HL-60/S4 treated with phorbol 12-myristate 13-acetate at 8.2 ng/mL for 4 days and 3 days (cell line): Measurements from ENCODE around the gene RPTOR.

Source experiments
- in situ Hi-C: fragments of 300-500 bp; cut with MboI; formaldehyde crosslinking; loops from 2 replicates; pipeline ENCODE4 v1.15.0; 2022; ENCODE audit warnings: low sequenced_read_pairs

Gene RPTOR

GRCh38 chr17:80658821-80659220 lies 114.2 kb downstream of the RPTOR start:
- in situ Hi-C loops, result no loop called here

- in situ Hi-C loops, result no loop called here
Measured at GRCh38 chr17:80659651-80660050, 115.0 kb downstream of the RPTOR start.

- in situ Hi-C loops, result no loop called here
Measured at GRCh38 chr17:80660527-80661198, 116.0 kb downstream of the RPTOR start.

- in situ Hi-C loops, result no loop called here
Measured at GRCh38 chr17:80662557-80662956, 117.9 kb downstream of the RPTOR start.

- in situ Hi-C loops, result no loop called here
Measured at GRCh38 chr17:80663781-80664206, 119.2 kb downstream of the RPTOR start.

GRCh38 chr17:80664217-80664790 lies 119.7 kb downstream of the RPTOR start:
- in situ Hi-C loops, result no loop called here

GRCh38 chr17:80665792-80666191 lies 121.2 kb downstream of the RPTOR start:
- in situ Hi-C loops, result no loop called here

- in situ Hi-C loops, result no loop called here
Measured at GRCh38 chr17:80666867-80667266, 122.2 kb downstream of the RPTOR start.

- in situ Hi-C loops, result no loop called here
Measured at GRCh38 chr17:80667462-80668277, 123.0 kb downstream of the RPTOR start.

GRCh38 chr17:80668375-80669148 lies 123.9 kb downstream of the RPTOR start:
- in situ Hi-C loops, result no loop called here

GRCh38 chr17:80671039-80671824 lies 126.6 kb downstream of the RPTOR start:
- in situ Hi-C loops, result no loop called here

- in situ Hi-C loops, result no loop called here
Measured at GRCh38 chr17:80671825-80672110, 127.1 kb downstream of the RPTOR start.

GRCh38 chr17:80673152-80673920 lies 128.7 kb downstream of the RPTOR start:
- in situ Hi-C loops, result no loop called here

GRCh38 chr17:80675438-80676095 lies 130.9 kb downstream of the RPTOR start:
- in situ Hi-C loops, result no loop called here

GRCh38 chr17:80676096-80676466 lies 131.4 kb downstream of the RPTOR start:
- in situ Hi-C loops, result no loop called here

- in situ Hi-C loops, result no loop called here
Measured at GRCh38 chr17:80676564-80676963, 131.9 kb downstream of the RPTOR start.

GRCh38 chr17:80677214-80677756 lies 132.6 kb downstream of the RPTOR start:
- in situ Hi-C loops, result no loop called here

GRCh38 chr17:80679816-80680215 lies 135.2 kb downstream of the RPTOR start:
- in situ Hi-C loops, result no loop called here

GRCh38 chr17:80681215-80681614 lies 136.6 kb downstream of the RPTOR start:
- in situ Hi-C loops, result no loop called here
